GM21390 (cell line): ENCODE data around the gene CCDC181.
"Not testable (repeated sequence)": the region's sequence is repeated elsewhere in the genome, so short reads cannot be mapped to it uniquely, and the experiment has no call there.

ENCODE experiments used
- ATAC-seq: cut with Tn5 transposase; IDR thresholded peaks from one replicate; pipeline ENCODE4 v1.9.1; 2021; ENCODE audit not compliant: unreplicated experiment

CCDC181 gene

DNA sequence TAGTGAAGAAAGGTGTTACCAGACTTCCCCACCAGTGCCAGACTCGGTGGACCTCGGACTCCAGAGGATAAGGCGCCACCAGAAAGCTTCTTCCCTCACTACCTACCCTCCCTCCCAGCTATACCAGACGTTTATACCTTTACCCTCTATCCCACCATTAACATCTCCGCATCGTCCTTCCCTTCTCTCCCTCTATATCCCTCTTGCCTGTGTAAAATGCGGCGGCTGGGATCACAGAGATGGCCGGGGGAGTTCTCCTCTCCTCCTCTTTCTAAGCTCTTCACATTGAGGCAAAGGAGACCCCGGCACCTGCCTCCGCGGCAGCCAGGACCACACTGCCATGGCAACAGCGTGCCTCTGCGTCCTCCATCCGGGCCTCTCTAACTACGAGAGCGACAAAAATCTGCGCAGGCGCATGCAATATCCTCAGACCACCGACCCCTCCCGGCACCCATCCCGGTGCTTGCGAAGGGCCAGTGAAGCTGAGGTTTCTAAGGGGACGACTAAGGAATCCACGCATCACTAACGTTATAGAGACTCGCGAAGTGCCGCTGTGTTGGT lies at the start of gene CCDC181:
Gene CCDC181 (minus strand): TSS at position 394 of the 561 bp plus-strand sequence. CDS start 2,547 bp downstream, outside the sequence.
- ATAC-seq: peak; percentile 100

DNA sequence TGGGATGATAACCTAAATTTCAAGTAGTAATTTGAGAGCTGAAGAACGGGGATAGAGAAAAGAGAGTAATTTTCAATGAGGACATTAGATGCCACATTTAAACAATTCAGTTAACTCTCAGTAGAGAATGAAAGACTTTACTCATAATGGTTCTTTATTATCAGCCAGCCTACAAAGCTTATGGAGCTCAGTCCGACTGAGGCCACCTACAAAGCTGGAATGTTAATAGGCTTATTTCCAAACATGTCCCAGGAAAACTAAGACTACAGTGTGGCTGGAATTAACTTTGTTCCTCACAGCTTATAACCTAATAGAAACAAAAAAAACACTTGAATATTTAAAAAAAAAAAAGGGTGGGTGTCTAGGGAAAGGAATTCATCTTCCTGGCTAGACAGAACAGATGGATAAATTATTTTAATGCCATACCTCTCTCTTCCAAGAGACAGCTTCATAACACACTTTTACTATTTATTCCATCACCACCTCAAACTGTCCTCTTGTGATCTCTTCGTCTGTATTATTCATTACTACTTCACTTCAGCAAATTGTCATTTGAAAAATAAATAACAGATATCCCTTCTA lies 48.6 kb upstream of the CCDC181 start:
- no peak for ATAC-seq

DNA sequence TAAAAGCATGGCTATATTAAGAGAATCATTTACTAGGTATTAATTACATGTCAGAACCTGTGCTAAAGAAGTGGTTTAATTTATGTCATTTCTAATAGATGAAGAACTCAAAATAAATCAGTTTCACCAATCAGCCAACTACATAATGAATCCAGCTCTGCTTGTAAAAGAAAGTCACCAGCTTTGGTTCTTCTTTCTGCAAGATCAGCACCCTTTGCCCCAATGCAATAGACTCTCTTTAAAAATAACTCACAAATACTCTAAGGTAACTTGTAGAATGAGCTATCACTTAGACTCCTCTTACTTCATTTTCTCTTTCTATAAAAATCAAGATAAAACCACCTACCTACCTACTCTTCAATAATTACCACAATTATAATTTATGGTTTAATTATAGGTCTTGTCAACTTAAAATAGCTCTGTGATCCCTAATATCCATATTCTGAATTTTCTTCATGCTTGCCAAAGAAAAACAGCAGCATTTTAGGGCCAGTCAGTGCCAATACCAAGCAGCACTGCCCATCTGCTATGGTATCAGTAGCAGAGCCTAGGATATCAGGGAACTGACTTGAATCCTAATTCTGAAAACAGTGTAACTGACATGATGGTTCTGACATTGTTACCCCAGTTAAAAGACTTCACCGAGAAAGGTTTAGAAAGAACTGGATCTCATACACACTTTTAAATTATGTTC lies 47.2 kb upstream of the CCDC181 start:
- no peak for ATAC-seq

DNA sequence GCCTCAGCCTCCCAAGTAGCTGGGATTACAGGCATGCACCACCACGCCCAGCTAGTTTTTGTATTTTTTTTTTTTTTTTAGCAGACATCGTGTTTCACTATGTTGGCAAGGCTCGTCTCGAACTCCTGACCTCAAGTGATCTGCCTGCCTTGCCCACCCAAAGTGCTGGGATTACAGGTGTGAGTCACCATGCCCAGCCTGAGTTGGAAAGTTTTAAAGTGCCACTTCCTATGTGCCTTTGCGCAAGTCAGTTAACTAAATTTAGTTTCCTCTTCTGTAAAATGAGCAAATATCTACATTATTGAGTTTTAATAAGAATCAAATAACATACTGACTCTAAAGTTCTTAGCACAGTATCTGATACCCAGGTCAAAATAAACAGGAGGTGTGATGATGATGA lies 46.1 kb upstream of the CCDC181 start:
- no peak for ATAC-seq

DNA sequence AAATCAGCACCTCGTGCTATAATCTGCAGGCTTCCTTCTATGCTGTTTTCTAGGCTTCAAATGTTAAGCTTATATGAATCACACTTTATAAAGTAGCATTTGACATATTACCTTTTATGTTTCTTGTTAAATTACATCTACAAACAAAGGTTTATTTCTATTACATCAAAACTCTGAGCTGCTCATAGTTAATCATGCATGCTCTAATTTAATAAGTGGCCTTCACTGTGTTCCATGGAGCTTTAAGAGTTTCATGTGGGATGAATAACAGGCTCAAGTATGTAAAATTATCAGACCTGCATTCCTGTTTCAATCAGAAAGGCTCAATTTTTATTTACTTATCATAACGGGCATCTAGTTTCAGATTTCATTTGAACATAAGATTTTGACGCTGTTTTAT lies 45.5 kb upstream of the CCDC181 start:
- no peak for ATAC-seq

DNA sequence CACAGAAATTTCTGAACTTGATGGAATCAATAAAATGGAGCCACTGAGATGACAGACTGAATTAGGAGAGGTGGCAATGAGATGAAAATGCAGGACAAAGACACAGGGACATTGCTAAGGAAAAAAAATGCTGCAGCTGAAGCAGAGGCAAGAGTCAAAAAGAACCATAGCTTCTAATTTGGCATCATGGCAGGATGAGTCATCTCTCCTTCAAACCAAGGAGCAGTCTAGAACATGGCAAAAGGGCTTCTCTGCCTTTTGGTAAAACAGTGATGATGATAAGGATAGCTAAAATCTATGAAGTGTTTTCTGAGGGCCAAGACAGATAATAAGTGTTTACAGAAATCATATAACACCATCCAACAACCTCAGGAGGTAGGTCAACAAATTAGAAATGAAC lies 41.7 kb upstream of the CCDC181 start:
- ATAC-seq: no peak

DNA sequence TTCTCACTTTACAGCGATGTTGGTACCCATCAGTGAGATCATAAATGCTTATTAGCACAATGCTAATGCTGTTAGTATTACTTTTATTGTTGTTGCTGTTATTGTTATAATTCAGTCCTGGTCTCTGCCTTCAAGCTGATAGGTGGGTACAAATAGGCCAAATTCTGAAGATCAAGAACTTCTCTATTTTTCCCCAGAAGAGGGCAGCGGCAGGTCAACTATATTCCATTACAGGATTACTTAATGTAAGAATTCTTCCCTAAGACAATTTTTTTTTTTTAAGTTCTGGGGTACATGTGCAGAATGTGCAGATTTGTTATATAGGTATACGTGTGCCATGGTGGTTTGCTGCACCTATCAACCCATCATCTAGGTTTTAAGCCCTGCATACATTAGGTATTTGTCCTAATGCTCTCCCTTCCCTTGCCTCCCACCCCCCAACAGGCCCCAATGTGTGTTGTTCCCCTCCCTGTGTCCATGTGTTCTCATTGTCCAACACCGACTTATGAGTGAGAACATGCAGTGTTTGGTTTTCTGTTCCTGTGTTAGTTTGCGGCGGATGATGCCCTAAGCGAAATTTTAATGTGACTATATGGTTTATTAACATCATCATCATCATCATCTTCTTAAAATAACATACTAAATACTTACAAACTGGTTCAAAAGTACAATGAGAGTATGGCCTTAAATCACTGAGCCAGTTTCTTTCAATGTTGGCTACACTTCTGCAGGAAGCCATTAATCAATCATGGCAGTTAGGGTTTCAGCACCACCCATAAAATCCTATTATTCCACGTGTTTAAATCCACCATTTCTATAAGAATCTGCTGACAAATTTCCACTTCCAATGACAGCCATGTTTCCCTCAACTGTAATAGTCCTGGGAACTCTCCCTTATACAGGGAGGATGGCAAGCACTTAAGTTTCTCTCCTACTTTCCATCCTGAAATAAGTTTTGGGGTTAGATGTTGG lies 39.3 kb upstream of the CCDC181 start:
- ATAC-seq: no peak

DNA sequence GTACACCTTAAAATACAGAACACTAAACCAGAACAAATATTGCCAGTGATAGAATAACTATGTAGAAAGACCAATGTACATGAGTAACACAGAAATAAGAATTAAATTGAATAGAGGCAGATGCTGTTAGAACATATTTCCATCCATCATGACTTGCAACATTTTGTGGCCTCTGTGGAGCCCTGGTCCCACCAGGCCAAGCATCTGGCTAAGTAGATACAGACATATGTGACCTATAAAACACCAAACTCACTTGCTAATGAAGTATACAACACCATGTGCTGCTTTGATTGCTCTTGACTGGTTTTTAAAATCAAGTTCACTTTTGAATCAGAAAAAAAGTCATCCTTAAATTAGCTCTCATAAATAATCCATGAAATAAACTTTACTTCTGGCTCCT lies 38.0 kb upstream of the CCDC181 start:
- no peak for ATAC-seq

DNA sequence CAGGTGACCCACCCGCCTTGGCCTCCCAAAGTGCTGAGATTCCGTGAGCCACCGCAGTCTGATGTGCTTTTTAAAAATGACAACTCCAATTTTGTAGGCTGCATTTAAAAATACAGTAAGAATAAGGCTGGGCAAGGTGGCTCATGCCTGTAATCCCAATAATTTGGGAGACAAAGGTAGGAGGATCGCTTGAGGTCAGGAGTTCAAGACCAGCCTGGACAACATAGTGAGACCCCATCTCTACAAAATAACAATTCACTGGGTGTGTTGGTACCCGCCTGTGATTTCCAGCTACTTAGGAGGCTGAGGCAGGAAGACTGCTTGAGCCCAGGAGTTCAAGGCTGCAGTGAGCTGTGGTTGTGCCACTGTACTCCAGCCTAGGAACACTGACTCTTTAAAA lies 35.1 kb upstream of the CCDC181 start:
- ATAC-seq: no peak

DNA sequence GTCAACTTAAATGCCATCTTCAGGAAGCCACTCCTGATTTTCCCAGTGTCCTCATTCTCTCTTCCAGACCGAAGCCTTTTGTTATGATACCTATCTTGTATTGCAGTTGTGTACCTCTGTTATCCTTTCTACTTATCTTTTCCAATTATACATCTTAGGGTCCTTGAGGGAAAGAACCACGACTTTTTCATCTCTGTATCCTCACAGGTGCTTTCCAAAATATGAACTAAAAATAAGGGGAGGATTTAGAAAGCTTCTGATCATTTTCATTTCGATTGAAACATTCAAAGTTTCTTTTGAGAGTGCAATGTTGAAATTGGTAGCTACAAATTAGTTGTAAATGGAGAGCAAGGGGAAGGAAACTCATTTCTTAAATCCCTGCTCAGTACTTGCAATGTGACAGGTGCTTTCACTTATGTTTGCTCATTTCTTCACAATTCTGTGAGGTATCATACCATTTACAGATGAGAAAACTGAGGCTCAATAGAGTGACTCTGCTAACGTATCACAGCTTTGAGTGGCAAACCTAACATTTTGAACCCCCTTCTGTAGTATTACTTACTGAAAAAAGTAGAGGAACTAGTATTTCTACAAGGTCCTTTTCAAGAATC lies 34.2 kb upstream of the CCDC181 start:
- no peak for ATAC-seq

DNA sequence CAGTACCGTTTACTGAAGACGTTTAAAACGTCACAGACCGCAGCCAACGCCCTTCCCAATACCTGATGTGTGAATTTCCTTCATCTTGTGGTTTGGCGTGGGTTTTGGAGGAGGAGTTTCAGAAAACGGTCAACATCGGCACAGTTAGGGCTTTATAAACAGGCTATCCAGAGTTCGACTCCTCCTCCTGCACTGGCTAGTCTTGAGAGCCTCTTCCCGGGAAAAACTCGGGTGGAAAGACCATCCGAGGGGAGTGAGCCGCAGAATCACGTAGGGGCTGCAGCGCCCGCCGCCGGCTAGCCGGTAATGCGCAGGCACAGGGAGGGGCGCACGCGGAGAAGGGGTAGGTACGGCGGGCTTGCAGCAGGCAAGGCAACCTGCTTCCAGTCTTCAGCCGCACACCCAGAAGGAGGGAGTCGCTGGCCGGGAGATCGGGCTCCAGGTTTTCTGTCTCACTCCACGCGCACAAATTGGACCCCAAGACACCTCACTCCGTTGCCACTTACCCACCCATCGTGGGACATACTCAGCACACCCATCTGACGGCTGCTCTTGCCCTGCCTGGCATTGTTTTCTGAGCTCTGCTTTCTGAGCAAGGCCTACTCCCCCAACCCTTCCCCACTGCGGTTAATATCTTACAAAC lies 33.0 kb upstream of the CCDC181 start:
- ATAC-seq: no peak

DNA sequence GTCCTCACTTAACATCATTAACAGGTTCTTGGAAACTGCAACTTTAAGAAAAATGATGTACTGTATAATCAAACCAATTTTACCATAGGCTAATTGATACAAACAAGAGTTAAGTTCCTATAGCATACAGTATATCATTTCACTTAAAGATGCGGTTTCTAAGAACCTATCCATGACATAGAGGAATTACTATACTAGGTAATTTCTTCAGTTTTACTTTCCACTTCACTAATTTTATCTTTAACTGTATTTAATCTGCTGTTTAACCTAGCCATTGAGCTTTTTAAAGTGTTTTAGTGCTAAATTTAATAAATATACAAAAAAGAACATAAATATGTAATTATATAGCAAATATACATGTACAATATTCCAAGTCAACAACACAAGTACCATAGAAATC lies 30.2 kb upstream of the CCDC181 start:
- ATAC-seq: no peak

DNA sequence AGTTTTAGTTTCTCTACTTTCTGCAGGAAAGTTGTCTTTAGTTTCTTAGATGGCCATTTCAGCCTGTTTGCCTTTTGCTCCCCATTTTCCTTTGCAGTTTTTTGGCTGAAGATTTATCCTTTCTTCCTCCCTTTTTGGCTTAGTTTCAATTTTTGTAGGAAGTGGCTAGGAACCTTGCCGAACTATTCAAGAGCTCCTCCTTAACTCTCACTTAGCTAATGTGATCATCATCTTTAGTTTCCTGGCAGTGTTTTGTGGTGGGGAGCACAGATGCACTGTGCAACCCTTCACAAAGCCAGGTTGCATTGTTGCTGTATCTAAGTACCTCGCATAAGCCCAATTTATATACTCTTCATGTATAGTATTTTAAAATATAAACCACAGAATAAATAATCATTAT lies 28.8 kb upstream of the CCDC181 start:
- ATAC-seq: no peak

DNA sequence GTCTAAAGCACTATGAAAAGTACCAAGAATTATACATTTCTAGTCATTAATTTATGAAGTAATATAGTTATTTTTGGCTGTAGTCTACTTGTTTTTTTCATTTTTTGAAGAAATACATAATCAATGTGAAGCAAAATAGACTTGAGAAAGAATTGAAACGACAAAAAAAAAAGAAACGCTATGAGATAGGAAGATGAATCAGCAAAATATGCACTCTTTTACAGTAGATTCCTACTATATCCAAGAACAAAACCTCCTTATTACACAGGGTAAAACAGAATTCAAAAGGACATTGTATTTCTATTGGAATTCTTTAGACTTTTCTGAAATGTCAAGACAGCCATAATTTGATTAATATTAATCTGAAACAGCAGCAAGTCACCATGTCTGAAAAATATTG lies 25.6 kb upstream of the CCDC181 start:
- ATAC-seq: no peak

DNA sequence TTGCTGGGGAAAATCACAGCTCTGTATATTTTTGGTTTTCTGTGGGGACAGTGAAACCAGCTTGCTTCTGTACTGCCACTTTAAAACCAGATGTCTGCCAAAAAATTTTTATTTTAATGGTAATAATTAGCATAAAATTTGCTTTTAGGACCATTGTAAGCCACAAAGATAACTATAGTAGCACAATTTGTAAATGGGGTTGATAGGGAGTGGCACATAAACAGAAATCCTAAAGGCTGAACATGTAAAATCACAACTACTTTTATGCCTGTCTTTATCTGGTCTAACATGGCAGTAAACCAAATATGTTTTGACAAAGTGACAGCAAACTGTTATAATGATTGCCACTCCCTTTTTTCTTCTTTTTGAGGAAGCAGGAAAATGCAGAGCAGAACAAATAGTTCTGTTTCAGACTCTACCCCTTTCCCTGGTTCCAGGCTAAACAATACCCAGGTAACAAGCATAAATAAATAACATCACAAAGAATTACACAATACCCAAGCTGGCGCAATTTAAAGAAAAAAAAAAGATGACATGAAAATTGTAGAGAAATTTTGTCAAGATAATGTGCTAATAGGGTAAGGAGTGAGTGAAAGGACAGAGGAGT lies 24.0 kb upstream of the CCDC181 start:
- ATAC-seq: no peak

DNA sequence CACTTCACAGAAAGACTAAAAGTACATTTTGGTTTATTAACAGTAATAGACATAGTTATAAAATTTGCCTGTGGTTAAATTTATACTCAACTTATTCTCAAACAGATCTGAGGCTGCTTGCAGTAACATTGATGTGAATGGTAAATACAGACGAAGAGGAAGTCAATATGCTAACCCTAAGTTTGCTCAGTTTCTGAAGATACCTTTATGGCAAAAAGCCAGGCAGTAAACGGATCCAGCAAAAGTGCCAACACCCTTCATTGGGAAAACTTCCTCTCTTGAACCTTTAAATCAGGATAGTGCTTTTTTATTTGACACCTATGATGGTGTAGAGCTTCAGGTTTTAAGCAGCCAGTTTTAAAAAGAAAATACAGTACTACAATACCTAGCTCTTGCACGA lies 16.6 kb upstream of the CCDC181 start:
- ATAC-seq: no peak

DNA sequence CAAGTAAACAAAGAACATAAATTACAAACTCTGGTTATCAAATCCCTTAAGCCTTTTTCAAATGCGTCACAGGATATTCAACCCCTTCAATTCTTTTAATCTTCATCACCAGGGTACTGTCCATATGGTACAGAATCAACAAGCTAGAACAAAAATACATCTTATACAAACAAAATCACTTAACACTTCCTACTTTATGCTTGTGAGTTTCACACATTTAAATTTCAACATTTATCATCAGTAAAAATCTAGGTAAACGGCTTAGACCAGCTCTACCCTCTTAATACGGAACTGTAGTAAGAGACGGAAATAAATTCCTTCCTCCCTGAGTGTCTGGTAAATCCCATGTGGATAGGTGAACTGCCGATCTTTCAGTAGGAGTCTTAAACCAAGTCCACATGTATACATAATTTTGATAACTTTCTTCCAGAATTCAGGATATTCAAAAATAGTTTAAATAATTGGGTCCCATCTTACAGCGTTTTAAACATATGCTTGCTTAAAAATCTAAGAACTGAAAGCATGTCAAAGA lies 1.0 kb downstream of the CCDC181 start:
- no peak for ATAC-seq

DNA sequence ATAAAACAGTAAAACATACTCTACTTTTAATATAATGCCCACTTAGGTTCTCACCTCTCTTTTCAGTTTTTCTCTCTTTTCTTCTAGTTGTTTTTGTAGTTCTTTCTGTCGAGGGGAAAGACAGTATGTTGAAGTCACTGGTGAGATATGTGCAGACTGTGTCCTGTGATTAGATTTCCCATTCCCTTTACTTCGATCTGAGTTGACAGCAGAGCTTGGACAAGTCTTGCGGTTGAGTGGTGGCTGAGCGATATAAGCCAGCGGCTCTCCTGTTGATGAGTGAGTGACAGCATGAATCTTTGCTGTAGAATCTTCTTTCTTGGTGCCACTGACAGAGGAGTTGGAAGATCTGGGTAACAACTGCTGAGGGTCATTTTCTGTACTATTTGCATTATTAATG lies 6.0 kb downstream of the CCDC181 start:
- no peak for ATAC-seq

DNA sequence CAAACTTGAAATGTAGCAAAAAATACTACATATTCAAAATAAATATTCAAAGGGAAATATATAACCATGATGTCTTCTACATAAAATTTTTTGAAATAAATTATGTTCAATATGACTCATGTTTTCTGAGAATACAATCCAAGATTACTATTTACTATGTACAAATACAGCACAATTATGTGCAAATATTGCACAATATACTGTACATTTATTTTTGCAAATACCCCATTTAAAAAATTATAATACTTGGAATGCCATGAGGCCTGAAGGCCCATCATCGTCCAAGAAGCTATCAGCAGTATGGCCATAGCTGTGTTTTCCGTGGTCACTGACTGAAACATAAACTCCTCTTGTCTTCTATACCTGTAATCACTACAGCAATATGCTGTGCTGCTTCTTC lies 12.3 kb downstream of the CCDC181 start:
- ATAC-seq: no peak

DNA sequence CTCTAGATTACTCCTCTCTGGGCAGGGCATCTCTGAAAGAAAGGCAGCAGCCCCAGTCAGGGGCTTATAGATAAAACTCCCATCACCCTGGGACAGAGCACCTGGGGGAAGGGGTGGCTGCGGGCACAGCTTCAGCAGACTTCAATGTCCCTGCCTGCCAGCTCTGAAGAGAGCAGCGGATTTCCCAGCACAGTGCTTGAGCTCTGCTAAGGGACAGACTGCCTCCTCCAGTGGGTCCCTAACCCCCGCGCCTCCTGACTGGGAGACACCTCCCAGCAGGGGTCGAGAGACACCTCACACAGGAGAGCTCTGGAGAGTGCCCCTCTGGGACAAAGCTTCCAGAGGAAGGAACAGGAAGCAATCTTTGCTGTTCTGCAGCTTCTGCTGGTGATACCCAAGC lies 18.9 kb downstream of the CCDC181 start:
- ATAC-seq: not testable (repeated sequence)
